RPMI7951 (cell line): ENCODE measurements around the gene SQOR. TPM values are rescaled to one million over a fixed set of nuclear protein-coding genes. Genes with fewer than 3 reads are reported as not detected.
A peak's percentile ranks its signal among the peaks of the same experiment; 100 is the strongest.

Experiments
- DNase-seq: peaks from one replicate; pipeline ENCODE4 v3.0.0-alpha.2; 2012; ENCODE audit warnings: low read depth
- total RNA-seq: library from RNA; depleted of rRNA; stranded (reverse); fragments of >200 nt; shearing (Covaris generic); gene quantifications from 2 replicates; pipeline ENCODE4 v1.2.3, GENCODE V29; 2014; rRNA removed

The SQOR gene
- total RNA-seq: 40.9 and 48.4 TPM in 2 replicates

- peak; percentile 83 for DNase-seq
Observed at GRCh38 chr15:45634432-45635190, at the start of gene SQOR. Gene SQOR (plus strand): TSS chr15:45635029. CDS start chr15:45658924, 23,895 bp downstream.

- no peak for DNase-seq
Observed at GRCh38 chr15:45585069-45585791, 49.6 kb upstream of the SQOR start.

- no peak for DNase-seq
Observed at GRCh38 chr15:45586125-45586524, 48.7 kb upstream of the SQOR start.

- no peak for DNase-seq
Observed at GRCh38 chr15:45586601-45587094, 48.2 kb upstream of the SQOR start.

GRCh38 chr15:45587095-45587862, 47.5 kb upstream of the SQOR start, which contains the start of gene BLOC1S6:
Gene BLOC1S6 (plus strand): TSS chr15:45587379. CDS start chr15:45587444, 65 bp downstream.
- peak; percentile 91 for DNase-seq

- DNase-seq: no peak
Observed at GRCh38 chr15:45587863-45588170, 47.0 kb upstream of the SQOR start.

- DNase-seq: peak; percentile 8
Observed at GRCh38 chr15:45588219-45588875, 46.5 kb upstream of the SQOR start.

- no peak for DNase-seq
Observed at GRCh38 chr15:45589256-45589655, 45.6 kb upstream of the SQOR start.

- no peak for DNase-seq
Observed at GRCh38 chr15:45594319-45594718, 40.5 kb upstream of the SQOR start.

GRCh38 chr15:45594835-45595530, 39.8 kb upstream of the SQOR start:
- no peak for DNase-seq

- no peak for DNase-seq
Observed at GRCh38 chr15:45603881-45604280, 30.9 kb upstream of the SQOR start.

GRCh38 chr15:45604326-45604725, 30.5 kb upstream of the SQOR start:
- DNase-seq: no peak

- no peak for DNase-seq
Observed at GRCh38 chr15:45606413-45606812, 28.4 kb upstream of the SQOR start.

GRCh38 chr15:45606841-45607240, 28.0 kb upstream of the SQOR start:
- DNase-seq: no peak

GRCh38 chr15:45611305-45611704, 23.5 kb upstream of the SQOR start:
- DNase-seq: peak; percentile 18

- DNase-seq: peak; percentile 41
Observed at GRCh38 chr15:45612790-45613415, 21.9 kb upstream of the SQOR start.

- no peak for DNase-seq
Observed at GRCh38 chr15:45616901-45617323, 17.9 kb upstream of the SQOR start.

GRCh38 chr15:45618813-45619212, 16.0 kb upstream of the SQOR start:
- DNase-seq: no peak

- no peak for DNase-seq
Observed at GRCh38 chr15:45628136-45628535, 6.7 kb upstream of the SQOR start.

- DNase-seq: peak; percentile 79
Observed at GRCh38 chr15:45630917-45631691, 3.7 kb upstream of the SQOR start.
